GM19025 (cell line): ENCODE data around the gene SIPA1L3.

Experiments used
- ATAC-seq: cut with Tn5 transposase; IDR thresholded peaks from one replicate; pipeline ENCODE4 v1.9.1; 2021; ENCODE audit warnings: mild to moderate bottlenecking, low read depth, moderate library complexity; ENCODE audit not compliant: unreplicated experiment

Gene SIPA1L3

GRCh38 chr19:38251564-38252051 is 344.6 kb downstream of the SIPA1L3 start:
- ATAC-seq = no peak

- no peak for ATAC-seq
These were observed 345.4 kb downstream of the SIPA1L3 start for GRCh38 chr19:38252385-38252784.

GRCh38 chr19:38252941-38253691 is 346.1 kb downstream of the SIPA1L3 start:
- ATAC-seq = no peak

- ATAC-seq = no peak
These were observed 346.8 kb downstream of the SIPA1L3 start for GRCh38 chr19:38253788-38254187.

GRCh38 chr19:38255383-38256014 is 348.5 kb downstream of the SIPA1L3 start:
- no peak for ATAC-seq
